ENCODE results near the gene GRWD1. TPM values are rescaled to one million over a fixed set of nuclear protein-coding genes. Genes with fewer than 3 reads are reported as not detected.
A peak's percentile ranks its signal among the peaks of the same experiment; 100 is the strongest.

The GRWD1 gene
- total RNA-seq, 1 donor from 2014 or later = 31.9 TPM

DNA sequence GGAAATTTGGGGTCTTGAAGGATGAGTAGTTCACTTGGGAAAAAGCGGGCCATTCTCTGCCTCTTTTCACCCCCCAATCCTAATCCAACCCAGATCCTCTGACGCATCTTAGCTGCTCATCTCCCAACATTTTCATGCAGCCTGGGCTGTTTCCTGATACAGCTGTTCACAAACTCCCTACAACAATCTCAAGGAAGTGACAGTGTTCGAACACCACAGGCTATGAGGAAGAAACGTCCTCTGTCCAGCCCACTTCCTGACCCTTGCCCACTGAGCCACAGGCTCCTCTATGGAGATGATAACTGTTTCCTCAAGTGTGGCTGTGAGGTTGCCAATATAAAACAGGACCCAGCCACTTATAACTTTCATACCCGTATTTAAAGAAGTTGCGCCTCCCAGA is 49.6 kb downstream of the GRWD1 start:
- no peak for DNase-seq (ENCODE audit: low read depth)
- Histone ChIP-seq H3K27me3 (ENCODE audit: control insufficient read depth, insufficient read depth, low read length) (peaks cover 5% of the 10 kb centered on the region), H3K36me3 (ENCODE audit: control insufficient read depth, insufficient read depth, low read length) (no peaks in the 10 kb centered on the region), H3K4me3 (ENCODE audit: low read depth, low read length) (no peak overlapping the region)
- no peak for FAIRE-seq
- TF ChIP-seq CTCF (IDR thresholded peaks at IDR 0.05; ENCODE audit: insufficient read depth, low read length, severe bottlenecking) = no peak

DNA sequence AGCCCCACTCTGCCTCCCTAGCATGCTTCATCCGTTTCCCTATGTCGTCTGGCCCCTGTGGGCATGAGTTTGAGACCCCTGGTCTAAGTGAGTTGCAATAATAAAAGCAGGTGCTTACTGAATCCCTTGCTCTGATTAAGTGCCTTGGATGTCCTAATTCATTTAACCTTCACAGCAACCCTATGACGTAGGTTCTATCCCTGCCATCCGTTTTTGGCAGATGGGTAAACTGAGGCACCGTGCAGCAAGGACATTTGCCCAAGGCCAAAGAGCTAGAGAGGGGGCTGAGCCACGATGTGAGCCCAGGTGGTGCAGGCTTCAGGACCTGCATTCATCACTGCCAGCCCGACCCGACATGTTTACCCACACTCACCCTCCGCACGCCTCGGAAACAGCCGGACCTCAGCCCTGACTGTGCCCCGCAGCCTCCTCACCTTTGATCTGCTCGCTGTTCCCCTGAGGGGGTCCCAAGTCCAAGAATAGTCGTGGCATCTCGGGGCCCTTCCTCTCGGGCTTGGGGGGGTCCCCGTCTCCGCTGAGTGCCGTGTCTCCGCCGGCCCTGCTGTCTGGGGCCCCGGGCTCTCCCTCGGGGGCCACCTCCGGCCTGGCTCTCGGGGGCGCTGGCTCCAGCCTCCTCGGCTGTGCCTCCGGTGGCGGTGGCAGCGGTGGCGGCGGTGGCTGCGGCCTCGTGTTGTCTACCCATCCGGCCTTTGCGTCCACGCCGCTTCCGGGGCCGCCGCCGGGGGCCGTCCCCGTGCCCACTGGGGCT is 51.4 kb downstream of the GRWD1 start:
- peak overlapping the region; percentile 10 for H3K4me3 ChIP-seq (ENCODE audit: low read depth, low read length)
- no peaks in the 10 kb centered on the region for H3K36me3 ChIP-seq (ENCODE audit: control insufficient read depth, insufficient read depth, low read length)

DNA sequence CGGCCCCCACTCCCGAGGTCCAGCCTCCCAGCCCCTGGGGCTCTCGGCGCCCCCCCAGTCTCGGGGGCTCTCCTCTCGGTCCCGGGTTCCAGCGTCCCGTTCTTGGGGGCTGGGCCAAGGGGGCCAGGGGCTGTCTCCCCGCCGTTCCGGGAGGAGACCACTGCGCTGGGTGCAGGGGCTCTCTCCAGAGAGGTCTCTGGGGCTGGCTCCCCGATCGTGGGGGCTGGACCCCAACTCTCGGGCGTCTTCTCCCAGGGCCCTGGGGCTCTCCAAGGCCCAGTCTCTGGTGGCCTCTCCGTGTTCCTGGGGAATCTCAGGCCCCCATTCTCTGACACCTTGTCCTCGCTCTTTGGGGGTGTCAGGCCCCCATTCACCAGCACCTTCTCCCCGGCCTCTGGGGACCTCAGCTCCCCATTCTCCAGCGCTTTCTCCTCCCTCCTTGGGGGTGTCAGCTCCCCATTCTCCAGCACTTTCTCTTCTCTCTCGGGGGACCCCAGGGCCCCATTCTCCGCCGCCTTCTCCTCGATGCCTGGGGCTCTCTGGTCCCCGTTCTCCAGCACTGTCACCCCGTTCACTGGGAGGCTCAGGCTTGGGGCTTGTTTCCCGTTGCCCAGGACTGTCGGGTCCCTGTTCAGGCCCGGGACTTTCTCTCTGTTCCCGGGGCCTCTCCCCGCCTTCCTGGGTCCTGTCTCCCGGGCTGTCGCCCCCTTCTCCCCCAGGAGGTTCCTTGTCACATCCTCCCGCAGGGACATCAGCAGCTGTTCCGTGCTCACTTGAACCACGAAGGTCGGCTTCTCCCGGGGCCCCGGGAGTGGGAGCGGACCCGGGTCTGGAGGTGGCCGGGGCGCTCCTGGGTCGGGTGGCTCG is 52.2 kb downstream of the GRWD1 start:
- no peak for TF ChIP-seq CTCF (IDR thresholded peaks at IDR 0.05; ENCODE audit: insufficient read depth, low read length, severe bottlenecking)
- peaks cover 5% of the 10 kb centered on the region for H3K27me3 ChIP-seq (ENCODE audit: control insufficient read depth, insufficient read depth, low read length)
- FAIRE-seq = no peak
- H3K4me3 ChIP-seq (ENCODE audit: low read depth, low read length) = peak overlapping the region; percentile 10
- DNase-seq (ENCODE audit: low read depth) = no peak
- H3K36me3 ChIP-seq (ENCODE audit: control insufficient read depth, insufficient read depth, low read length) = no peaks in the 10 kb centered on the region

More for the DNA sequence above, 51.4 kb downstream of the GRWD1 start:
- DNase-seq (ENCODE audit: low read depth) = no peak
- H3K27me3 ChIP-seq (ENCODE audit: control insufficient read depth, insufficient read depth, low read length) = peaks cover 5% of the 10 kb centered on the region
- no peak for FAIRE-seq
- no peak for TF ChIP-seq CTCF (IDR thresholded peaks at IDR 0.05; ENCODE audit: insufficient read depth, low read length, severe bottlenecking)

GRCh38 chr19:48498595-48499311 is 53.0 kb downstream of the GRWD1 start:
- TF ChIP-seq CTCF (IDR thresholded peaks at IDR 0.05; ENCODE audit: insufficient read depth, low read length, severe bottlenecking) = no peak
- Histone ChIP-seq H3K27me3 (ENCODE audit: control insufficient read depth, insufficient read depth, low read length) (peaks cover 5% of the 10 kb centered on the region), H3K36me3 (ENCODE audit: control insufficient read depth, insufficient read depth, low read length) (no peaks in the 10 kb centered on the region), H3K4me3 (ENCODE audit: low read depth, low read length) (no peak overlapping the region)
- no peak for DNase-seq (ENCODE audit: low read depth)
- FAIRE-seq = no peak

GRCh38 chr19:48499316-48500090 is 53.7 kb downstream of the GRWD1 start:
- Histone ChIP-seq H3K27me3 (ENCODE audit: control insufficient read depth, insufficient read depth, low read length) (peaks cover 5% of the 10 kb centered on the region), H3K4me3 (ENCODE audit: low read depth, low read length) (no peak overlapping the region), H3K36me3 (ENCODE audit: control insufficient read depth, insufficient read depth, low read length) (no peaks in the 10 kb centered on the region)
- FAIRE-seq (no peak), DNase-seq (ENCODE audit: low read depth) (no peak)
- no peak for TF ChIP-seq CTCF (IDR thresholded peaks at IDR 0.05; ENCODE audit: insufficient read depth, low read length, severe bottlenecking)
